ENCODE measurements around the gene NXPH2. TPM values are rescaled to one million over a fixed set of nuclear protein-coding genes. Genes with fewer than 3 reads are reported as not detected.

The NXPH2 gene
- total and polyA plus RNA-seq, 2 donors (not counting 3 experiments of a cell fraction or from before 2014, with no cell fraction given): not detected

- H3K36me3 ChIP-seq (ENCODE audit: control insufficient read depth in 2 of 2, extremely low read depth in 1 of 2, insufficient read depth in 2 of 2, low read length in 2 of 2): no peaks in the 10 kb centered on the region
- no peaks in the 10 kb centered on the region for H4K20me1 ChIP-seq (replicated peaks; ENCODE audit: control insufficient read depth, extremely low read depth, insufficient read depth, low read length)
- ChIA-PET POLR2A (no interaction called here), CTCF (no interaction called here)
- no peak overlapping the region for H2AFZ ChIP-seq (ENCODE audit: low read depth, low read length)
- DNase-seq (ENCODE audit: low read depth, low spot score) (no peak), FAIRE-seq (no peak)
- no peaks in the 10 kb centered on the region for H3K9me1 ChIP-seq (replicated peaks; ENCODE audit: control insufficient read depth, extremely low read depth, insufficient read depth, low read length)
- TF ChIP-seq JUN (IDR thresholded peaks at IDR 0.05; ENCODE audit: borderline replicate concordance, insufficient read depth, insufficient read length, low read depth): no peak
- TF ChIP-seq CTCF (IDR thresholded peaks at IDR 0.05; ENCODE audit: extremely low read depth in 1 of 2, insufficient read depth in 1 of 2, low read depth in 1 of 2, low read length in 2 of 2): no peak
- no peak for TF ChIP-seq GATA2 (IDR thresholded peaks at IDR 0.05; ENCODE audit: insufficient read depth, insufficient read length, low read depth, low read length)
- no peak for TF ChIP-seq POLR2A (IDR thresholded peaks at IDR 0.05; ENCODE audit: low read depth, low read length)
- no peak for TF ChIP-seq MAX (IDR thresholded peaks at IDR 0.05; ENCODE audit: insufficient read depth, insufficient read length)
- no peak for TF ChIP-seq MYC (IDR thresholded peaks at IDR 0.05; ENCODE audit: low read depth, low read length)
- no peak for TF ChIP-seq EZH2 (IDR thresholded peaks at IDR 0.05; ENCODE audit: borderline replicate concordance, low read depth, low read length, severe bottlenecking)
- no peak for TF ChIP-seq FOS (IDR thresholded peaks at IDR 0.05; ENCODE audit: borderline replicate concordance, insufficient read depth, low read length)
- no peak for TF ChIP-seq POLR2AphosphoS5 (IDR thresholded peaks at IDR 0.05; ENCODE audit: insufficient read depth, low read depth, low read length)
- no peaks in the 10 kb centered on the region for H3K79me2 ChIP-seq (ENCODE audit: control insufficient read depth, insufficient read depth, low read length)
- no peak overlapping the region for H3K27ac ChIP-seq (ENCODE audit: insufficient read depth, low read depth, low read length)
- no TSS peak for BruUV-seq (replicated peaks)
- dilution Hi-C loops (cut with MboI; ENCODE audit: extremely low pct_ligation_motif_present, low sequenced_read_pairs): no loop called here
- H3K4me2 ChIP-seq (ENCODE audit: insufficient read depth, low read length): no peak overlapping the region
- H3K4me1 ChIP-seq (ENCODE audit: control insufficient read depth, extremely low read depth, insufficient read depth, low read length): no peaks in the 10 kb centered on the region
- no peak overlapping the region for H3K9ac ChIP-seq (replicated peaks; ENCODE audit: extremely low read depth, insufficient read depth, low read length)
- H3K9me3 ChIP-seq (replicated peaks; ENCODE audit: control insufficient read depth, insufficient read depth, low read length): no peaks in the 10 kb centered on the region
- H3K4me3 ChIP-seq (replicated peaks in 1 of 3; ENCODE audit: insufficient read depth in 1 of 3, low read depth in 1 of 3, low read length in 3 of 3): no peak overlapping the region
- no peaks in the 10 kb centered on the region for H3K27me3 ChIP-seq (ENCODE audit: control insufficient read depth in 2 of 2, insufficient read depth in 2 of 2, low read length in 2 of 2)
- intact Hi-C loops (cut with micrococcal nuclease): no loop called here
These were observed 56.8 kb downstream of the NXPH2 start for GRCh38 chr2:138723196-138723987.

Data from endothelial cell of umbilical vein (primary cell).